ENCODE measurements around the gene ARID4B.

ARID4B gene

DNA sequence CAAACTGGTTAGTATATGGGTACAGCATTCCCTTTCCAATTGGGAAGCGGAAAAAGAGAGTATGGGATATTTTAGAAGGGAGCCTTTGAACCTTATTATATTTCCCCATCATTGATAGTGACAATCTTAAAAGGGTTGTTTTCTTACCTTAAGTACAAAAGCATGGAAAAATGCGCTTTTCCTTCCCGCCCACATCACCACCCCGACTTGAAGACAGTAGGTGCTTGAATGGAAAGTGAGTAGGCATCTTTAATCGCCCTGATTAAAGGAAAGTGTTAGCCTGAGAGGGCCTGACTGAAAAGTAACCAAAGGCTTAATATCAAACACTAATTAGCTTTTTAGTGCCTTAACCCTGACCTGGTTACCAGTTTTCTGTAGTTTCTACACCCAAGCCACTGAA, 15.7 kb upstream of the ARID4B start:
- Histone ChIP-seq H3K18ac (ENCODE audit: low read length) (no peak overlapping the region), H3K9me3 (ENCODE audit: insufficient read depth, low read depth, low read length) (no peaks in the 10 kb centered on the region), H4K91ac (ENCODE audit: low read depth, low read length) (no peak overlapping the region), H3K36me3 (ENCODE audit: control insufficient read depth in 1 of 2, insufficient read depth in 2 of 2, low read length in 2 of 2) (peaks cover 7 to 12% of the 10 kb centered on the region in 2 experiments), H3K4me3 (ENCODE audit: low read depth, low read length) (no peak overlapping the region), H3K4me2 (ENCODE audit: low read length) (no peak overlapping the region), H2BK120ac (ENCODE audit: insufficient read depth, low read length, poor library complexity) (no peak overlapping the region), H3K27ac (ENCODE audit: low read depth, low read length) (no peak overlapping the region), H4K8ac (ENCODE audit: low read depth, low read length) (no peak overlapping the region), H3K79me1 (ENCODE audit: low read length) (no peaks in the 10 kb centered on the region), H2AK5ac (ENCODE audit: low read length) (no peak overlapping the region), H3K27me3 (ENCODE audit: insufficient read depth, low read length) (no peaks in the 10 kb centered on the region), H3K4ac (ENCODE audit: low read depth, low read length) (no peak overlapping the region), H3K79me2 (ENCODE audit: control insufficient read depth, insufficient read depth, low read length, poor library complexity) (no peaks in the 10 kb centered on the region), H3K4me1 (ENCODE audit: control insufficient read depth in 1 of 2, insufficient read depth in 2 of 2, low read length in 2 of 2) (no peaks in the 10 kb centered on the region), H2BK12ac (ENCODE audit: low read length) (no peak overlapping the region), H3K9ac (ENCODE audit: low read length) (no peak overlapping the region), H3K14ac (ENCODE audit: low read length) (no peak overlapping the region), H2AFZ (ENCODE audit: insufficient read depth, low read length, poor library complexity) (no peak overlapping the region), H2BK5ac (ENCODE audit: low read depth, low read length, poor library complexity) (no peak overlapping the region), H3K23ac (ENCODE audit: low read length) (no peak overlapping the region), H4K12ac (ENCODE audit: low read depth, low read length) (no peak overlapping the region)
- no CpG with 5 or more reads among the region's 5 CpGs for WGBS (ENCODE audit: extremely low coverage, insufficient coverage, insufficient read length)
- no peak for DNase-seq

DNA sequence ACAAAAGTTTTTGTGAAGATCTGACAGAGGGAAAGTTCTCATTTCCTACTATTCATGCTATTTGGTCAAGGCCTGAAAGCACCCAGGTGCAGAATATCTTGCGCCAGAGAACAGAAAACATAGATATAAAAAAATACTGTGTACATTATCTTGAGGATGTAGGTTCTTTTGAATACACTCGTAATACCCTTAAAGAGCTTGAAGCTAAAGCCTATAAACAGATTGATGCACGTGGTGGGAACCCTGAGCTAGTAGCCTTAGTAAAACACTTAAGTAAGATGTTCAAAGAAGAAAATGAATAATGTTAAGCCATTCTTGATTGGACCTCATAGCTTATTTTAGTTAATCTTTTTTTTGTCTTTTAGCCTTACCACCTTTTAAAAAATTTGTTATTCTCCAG, 14.5 kb upstream of the ARID4B start:
- Histone ChIP-seq H3K79me2 (ENCODE audit: control insufficient read depth, insufficient read depth, low read length, poor library complexity) (no peaks in the 10 kb centered on the region), H3K27ac (ENCODE audit: low read depth, low read length) (no peak overlapping the region), H3K9ac (ENCODE audit: low read length) (no peak overlapping the region)

DNA sequence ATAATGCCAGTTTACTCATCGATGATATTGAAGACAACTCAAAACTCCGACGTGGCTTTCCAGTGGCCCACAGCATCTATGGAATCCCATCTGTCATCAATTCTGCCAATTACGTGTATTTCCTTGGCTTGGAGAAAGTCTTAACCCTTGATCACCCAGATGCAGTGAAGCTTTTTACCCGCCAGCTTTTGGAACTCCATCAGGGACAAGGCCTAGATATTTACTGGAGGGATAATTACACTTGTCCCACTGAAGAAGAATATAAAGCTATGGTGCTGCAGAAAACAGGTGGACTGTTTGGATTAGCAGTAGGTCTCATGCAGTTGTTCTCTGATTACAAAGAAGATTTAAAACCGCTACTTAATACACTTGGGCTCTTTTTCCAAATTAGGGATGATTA, 14.1 kb upstream of the ARID4B start:
- Histone ChIP-seq H2AK5ac (ENCODE audit: low read length) (no peak overlapping the region), H3K14ac (ENCODE audit: low read length) (no peak overlapping the region), H3K23ac (ENCODE audit: low read length) (no peak overlapping the region), H3K36me3 (ENCODE audit: control insufficient read depth in 1 of 2, insufficient read depth in 2 of 2, low read length in 2 of 2) (peaks cover 12 to 19% of the 10 kb centered on the region in 2 experiments), H4K12ac (ENCODE audit: low read depth, low read length) (no peak overlapping the region), H3K27me3 (ENCODE audit: insufficient read depth, low read length) (no peaks in the 10 kb centered on the region), H3K4me2 (ENCODE audit: low read length) (no peak overlapping the region), H2BK5ac (ENCODE audit: low read depth, low read length, poor library complexity) (no peak overlapping the region), H4K8ac (ENCODE audit: low read depth, low read length) (no peak overlapping the region), H3K79me1 (ENCODE audit: low read length) (no peaks in the 10 kb centered on the region), H2BK12ac (ENCODE audit: low read length) (no peak overlapping the region), H2BK120ac (ENCODE audit: insufficient read depth, low read length, poor library complexity) (no peak overlapping the region), H3K9ac (ENCODE audit: low read length) (no peak overlapping the region), H3K4me3 (ENCODE audit: low read depth, low read length) (no peak overlapping the region), H3K4ac (ENCODE audit: low read depth, low read length) (no peak overlapping the region), H3K4me1 (ENCODE audit: control insufficient read depth in 1 of 2, insufficient read depth in 2 of 2, low read length in 2 of 2) (no peaks in the 10 kb centered on the region), H3K18ac (ENCODE audit: low read length) (no peak overlapping the region), H3K79me2 (ENCODE audit: control insufficient read depth, insufficient read depth, low read length, poor library complexity) (no peaks in the 10 kb centered on the region), H3K27ac (ENCODE audit: low read depth, low read length) (no peak overlapping the region), H4K91ac (ENCODE audit: low read depth, low read length) (no peak overlapping the region), H2AFZ (ENCODE audit: insufficient read depth, low read length, poor library complexity) (no peak overlapping the region), H3K9me3 (ENCODE audit: insufficient read depth, low read depth, low read length) (no peaks in the 10 kb centered on the region)
- WGBS (ENCODE audit: extremely low coverage, insufficient coverage, insufficient read length): no CpG with 5 or more reads among the region's 6 CpGs
- DNase-seq: no peak

More for the DNA sequence above, 14.5 kb upstream of the ARID4B start:
- H3K18ac ChIP-seq (ENCODE audit: low read length): no peak overlapping the region
- H4K91ac ChIP-seq (ENCODE audit: low read depth, low read length): no peak overlapping the region
- H2BK120ac ChIP-seq (ENCODE audit: insufficient read depth, low read length, poor library complexity): no peak overlapping the region
- no peaks in the 10 kb centered on the region for H3K79me1 ChIP-seq (ENCODE audit: low read length)
- peaks cover 11 to 19% of the 10 kb centered on the region in 2 experiments for H3K36me3 ChIP-seq (ENCODE audit: control insufficient read depth in 1 of 2, insufficient read depth in 2 of 2, low read length in 2 of 2)
- no peaks in the 10 kb centered on the region for H3K9me3 ChIP-seq (ENCODE audit: insufficient read depth, low read depth, low read length)
- no CpG with 5 or more reads among the region's 3 CpGs for WGBS (ENCODE audit: extremely low coverage, insufficient coverage, insufficient read length)
- no peak overlapping the region for H2AFZ ChIP-seq (ENCODE audit: insufficient read depth, low read length, poor library complexity)
- no peak overlapping the region for H4K8ac ChIP-seq (ENCODE audit: low read depth, low read length)
- no peak overlapping the region for H3K4ac ChIP-seq (ENCODE audit: low read depth, low read length)
- H3K4me3 ChIP-seq (ENCODE audit: low read depth, low read length): no peak overlapping the region
- no peak overlapping the region for H3K4me2 ChIP-seq (ENCODE audit: low read length)
- no peak overlapping the region for H3K14ac ChIP-seq (ENCODE audit: low read length)
- H2AK5ac ChIP-seq (ENCODE audit: low read length): no peak overlapping the region
- H3K23ac ChIP-seq (ENCODE audit: low read length): no peak overlapping the region
- no peak overlapping the region for H2BK12ac ChIP-seq (ENCODE audit: low read length)
- no peaks in the 10 kb centered on the region for H3K4me1 ChIP-seq (ENCODE audit: control insufficient read depth in 1 of 2, insufficient read depth in 2 of 2, low read length in 2 of 2)
- H4K12ac ChIP-seq (ENCODE audit: low read depth, low read length): no peak overlapping the region
- no peak for DNase-seq
- H3K27me3 ChIP-seq (ENCODE audit: insufficient read depth, low read length): no peaks in the 10 kb centered on the region
- no peak overlapping the region for H2BK5ac ChIP-seq (ENCODE audit: low read depth, low read length, poor library complexity)

DNA sequence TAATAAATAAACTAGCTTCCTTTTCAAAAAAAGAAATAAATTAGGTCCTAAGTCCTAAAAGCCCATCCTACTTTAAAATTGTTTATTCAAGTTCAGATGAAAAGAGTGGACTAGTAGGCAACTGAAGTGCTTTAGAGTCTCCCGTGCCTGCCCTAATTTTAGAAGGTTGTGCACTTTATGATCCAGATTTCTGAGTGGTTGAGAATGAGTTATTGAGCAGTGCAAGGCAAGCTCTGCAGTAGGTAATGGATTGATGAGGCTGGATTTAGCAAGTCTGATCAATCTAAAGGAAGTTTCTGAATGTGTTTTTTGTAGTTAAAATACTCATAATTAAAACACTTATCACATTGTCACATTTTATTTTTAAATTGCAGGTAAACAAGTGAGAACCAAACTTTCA, 13.4 kb upstream of the ARID4B start:
- H3K27me3 ChIP-seq (ENCODE audit: insufficient read depth, low read length): no peaks in the 10 kb centered on the region
- peaks cover 15 to 19% of the 10 kb centered on the region in 2 experiments for H3K36me3 ChIP-seq (ENCODE audit: control insufficient read depth in 1 of 2, insufficient read depth in 2 of 2, low read length in 2 of 2)
- H3K79me2 ChIP-seq (ENCODE audit: control insufficient read depth, insufficient read depth, low read length, poor library complexity): no peaks in the 10 kb centered on the region
- H3K9ac ChIP-seq (ENCODE audit: low read length): no peak overlapping the region
- no peak overlapping the region for H4K91ac ChIP-seq (ENCODE audit: low read depth, low read length)
- DNase-seq: no peak
- no peaks in the 10 kb centered on the region for H3K4me1 ChIP-seq (ENCODE audit: control insufficient read depth in 1 of 2, insufficient read depth in 2 of 2, low read length in 2 of 2)
- no peak overlapping the region for H2BK5ac ChIP-seq (ENCODE audit: low read depth, low read length, poor library complexity)
- H3K27ac ChIP-seq (ENCODE audit: low read depth, low read length): no peak overlapping the region
- H3K23ac ChIP-seq (ENCODE audit: low read length): no peak overlapping the region
- H2AFZ ChIP-seq (ENCODE audit: insufficient read depth, low read length, poor library complexity): no peak overlapping the region
- WGBS (ENCODE audit: extremely low coverage, insufficient coverage, insufficient read length): no CpG with 5 or more reads among the region's 1 CpG
- no peak overlapping the region for H3K4me2 ChIP-seq (ENCODE audit: low read length)
- no peak overlapping the region for H3K4ac ChIP-seq (ENCODE audit: low read depth, low read length)
- no peak overlapping the region for H4K12ac ChIP-seq (ENCODE audit: low read depth, low read length)
- no peak overlapping the region for H4K8ac ChIP-seq (ENCODE audit: low read depth, low read length)
- no peaks in the 10 kb centered on the region for H3K9me3 ChIP-seq (ENCODE audit: insufficient read depth, low read depth, low read length)
- no peak overlapping the region for H2BK12ac ChIP-seq (ENCODE audit: low read length)
- no peak overlapping the region for H3K4me3 ChIP-seq (ENCODE audit: low read depth, low read length)
- no peak overlapping the region for H3K18ac ChIP-seq (ENCODE audit: low read length)
- no peak overlapping the region for H2AK5ac ChIP-seq (ENCODE audit: low read length)
- H3K79me1 ChIP-seq (ENCODE audit: low read length): no peaks in the 10 kb centered on the region
- H2BK120ac ChIP-seq (ENCODE audit: insufficient read depth, low read length, poor library complexity): no peak overlapping the region
- no peak overlapping the region for H3K14ac ChIP-seq (ENCODE audit: low read length)

Data from trophoblast cell (in vitro differentiated cells and primary cell).